HG02571 (cell line): ENCODE measurements around the gene G6PC1.

Source experiments
- ATAC-seq: cut with Tn5 transposase; IDR thresholded peaks from one replicate; pipeline ENCODE4 v1.9.1; 2021; ENCODE audit warnings: mild to moderate bottlenecking, moderate library complexity; ENCODE audit not compliant: unreplicated experiment

Gene G6PC1

DNA sequence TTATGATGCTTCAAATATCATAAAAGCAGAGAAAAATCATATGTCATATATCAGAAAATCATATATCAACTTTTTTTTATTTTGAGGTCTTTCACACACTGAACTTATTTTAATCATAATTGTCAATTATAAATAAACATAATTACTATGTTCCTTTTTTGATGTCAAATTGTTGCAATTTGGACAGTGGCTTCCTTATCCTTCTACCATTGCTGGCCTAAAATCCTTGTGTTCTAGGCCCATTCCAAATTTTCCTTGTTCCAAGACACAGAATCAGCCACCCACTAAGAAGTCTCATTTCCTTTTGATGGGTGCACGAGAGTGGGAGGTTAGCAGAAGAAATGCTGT is 28.9 kb downstream of the G6PC1 start:
- no peak for ATAC-seq

DNA sequence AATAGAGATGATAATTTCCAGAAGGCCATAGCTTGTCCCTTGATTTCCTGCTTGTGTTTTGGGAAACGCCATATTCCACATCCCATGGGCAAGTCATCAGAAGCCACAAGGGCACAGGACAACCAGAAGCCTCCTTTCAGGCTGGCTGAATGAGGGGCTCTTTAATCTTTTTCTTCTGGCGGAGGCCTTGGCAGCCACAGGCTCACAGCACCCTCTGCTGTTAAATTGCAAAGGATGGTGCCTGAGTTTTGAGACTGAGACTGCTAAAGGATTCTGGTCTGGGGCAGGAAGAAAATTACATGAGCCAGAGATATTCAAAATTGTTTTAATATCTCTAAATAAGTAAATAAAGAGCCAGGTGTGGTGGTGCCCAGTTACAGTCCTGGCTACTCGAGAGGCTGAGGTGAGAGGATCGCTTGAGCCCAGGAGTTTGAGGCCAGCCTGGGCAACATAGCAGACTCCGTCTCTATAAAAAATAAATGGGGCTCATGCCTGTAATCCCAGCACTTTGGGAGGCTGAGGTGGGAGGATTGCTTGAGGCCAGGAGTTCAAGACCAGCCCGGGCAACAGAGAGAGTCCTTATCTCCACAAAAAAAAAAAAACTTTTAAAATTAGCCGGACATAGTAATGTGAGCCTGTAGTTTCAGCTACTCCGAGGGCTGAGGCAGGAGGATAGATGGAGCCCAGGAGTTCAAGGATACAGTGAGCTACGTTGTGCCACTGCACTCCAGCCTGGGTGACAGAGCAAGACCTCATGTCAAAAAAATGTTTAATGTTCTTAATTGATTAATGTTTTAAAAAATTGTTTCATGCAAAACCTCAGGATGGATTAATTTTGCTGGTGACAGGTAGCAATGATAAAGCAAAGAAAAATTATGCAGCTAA is 37.4 kb downstream of the G6PC1 start:
- no peak for ATAC-seq

- no peak for ATAC-seq
These were observed 43.6 kb downstream of the G6PC1 start for GRCh38 chr17:42944211-42944610.

GRCh38 chr17:42946812-42947211 is 46.2 kb downstream of the G6PC1 start:
- ATAC-seq: no peak

- ATAC-seq: no peak
These were observed 49.6 kb downstream of the G6PC1 start for GRCh38 chr17:42950044-42950783.
